MM.1S (cell line): ENCODE results near the gene TUBB4B.

Experiments
- EZH2 ChIP-seq: fragments of 300-600 bp; sonication (generic); optimal IDR thresholded peaks from 2 replicates; pipeline ENCODE3; 2017; ENCODE audit warnings: low read depth, mild to moderate bottlenecking, antibody characterized with exemption, low read length, mixed read lengths
- EZH2phosphoT487 ChIP-seq: fragments of 300-600 bp; sonication (generic); IDR thresholded peaks from 2 replicates; pipeline ENCODE4 v1.6.1; 2018; ENCODE audit warnings: antibody characterized with exemption, low read length
- TF ChIP-seq, protein P1 (sequence below): fragments of 300-600 bp; sonication (generic); IDR thresholded peaks from 2 replicates; pipeline ENCODE4 v1.5.1; 2016; ENCODE audit warnings: antibody characterized with exemption, low read length, mixed read lengths

DNA sequence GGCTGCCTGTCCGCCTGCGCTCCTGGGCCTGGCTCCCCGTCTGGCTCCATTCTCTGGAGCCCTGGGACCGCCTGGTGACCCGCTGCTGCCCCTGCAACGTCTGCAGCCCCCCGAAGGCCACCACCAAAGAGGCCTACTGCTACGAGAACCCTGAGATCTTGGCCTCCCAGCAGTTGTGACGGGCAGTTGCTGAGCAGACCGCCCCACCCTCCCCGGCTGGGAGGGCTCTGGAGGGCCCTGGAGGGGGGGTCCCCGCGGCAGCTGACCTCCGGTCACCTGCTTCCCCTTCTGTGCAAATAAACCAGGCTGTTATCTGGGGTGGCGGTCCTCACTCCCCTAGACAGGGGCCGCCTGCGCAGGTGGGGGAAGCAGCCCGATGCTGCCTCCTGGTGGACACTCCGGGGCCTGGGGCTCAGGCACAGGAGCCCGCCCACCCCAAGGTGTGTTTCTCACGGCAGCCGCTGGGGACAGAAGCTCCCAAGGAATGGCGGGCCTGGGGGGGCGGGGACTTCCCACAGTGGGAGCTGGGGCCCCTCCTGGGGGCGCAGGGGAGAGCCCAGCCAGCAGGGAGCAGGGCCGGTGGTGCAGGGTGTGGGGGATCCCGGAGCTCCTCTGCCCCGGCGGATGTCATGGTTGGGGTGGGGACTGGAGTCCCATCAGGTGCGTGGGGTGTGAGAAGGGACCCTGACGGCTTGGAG lies 4.7 kb upstream of the TUBB4B start:
- TF ChIP-seq, protein P1, sequence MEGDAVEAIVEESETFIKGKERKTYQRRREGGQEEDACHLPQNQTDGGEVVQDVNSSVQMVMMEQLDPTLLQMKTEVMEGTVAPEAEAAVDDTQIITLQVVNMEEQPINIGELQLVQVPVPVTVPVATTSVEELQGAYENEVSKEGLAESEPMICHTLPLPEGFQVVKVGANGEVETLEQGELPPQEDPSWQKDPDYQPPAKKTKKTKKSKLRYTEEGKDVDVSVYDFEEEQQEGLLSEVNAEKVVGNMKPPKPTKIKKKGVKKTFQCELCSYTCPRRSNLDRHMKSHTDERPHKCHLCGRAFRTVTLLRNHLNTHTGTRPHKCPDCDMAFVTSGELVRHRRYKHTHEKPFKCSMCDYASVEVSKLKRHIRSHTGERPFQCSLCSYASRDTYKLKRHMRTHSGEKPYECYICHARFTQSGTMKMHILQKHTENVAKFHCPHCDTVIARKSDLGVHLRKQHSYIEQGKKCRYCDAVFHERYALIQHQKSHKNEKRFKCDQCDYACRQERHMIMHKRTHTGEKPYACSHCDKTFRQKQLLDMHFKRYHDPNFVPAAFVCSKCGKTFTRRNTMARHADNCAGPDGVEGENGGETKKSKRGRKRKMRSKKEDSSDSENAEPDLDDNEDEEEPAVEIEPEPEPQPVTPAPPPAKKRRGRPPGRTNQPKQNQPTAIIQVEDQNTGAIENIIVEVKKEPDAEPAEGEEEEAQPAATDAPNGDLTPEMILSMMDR: peak; percentile 98
- TF ChIP-seq EZH2phosphoT487 (no peak), EZH2 (no peak)
